ENCODE results near the gene COL2A1. TPM values are rescaled to one million over a fixed set of nuclear protein-coding genes. Genes with fewer than 3 reads are reported as not detected.

The COL2A1 gene
- total RNA-seq, 1 experiment from 2014 or later, result 10.8 TPM

DNA sequence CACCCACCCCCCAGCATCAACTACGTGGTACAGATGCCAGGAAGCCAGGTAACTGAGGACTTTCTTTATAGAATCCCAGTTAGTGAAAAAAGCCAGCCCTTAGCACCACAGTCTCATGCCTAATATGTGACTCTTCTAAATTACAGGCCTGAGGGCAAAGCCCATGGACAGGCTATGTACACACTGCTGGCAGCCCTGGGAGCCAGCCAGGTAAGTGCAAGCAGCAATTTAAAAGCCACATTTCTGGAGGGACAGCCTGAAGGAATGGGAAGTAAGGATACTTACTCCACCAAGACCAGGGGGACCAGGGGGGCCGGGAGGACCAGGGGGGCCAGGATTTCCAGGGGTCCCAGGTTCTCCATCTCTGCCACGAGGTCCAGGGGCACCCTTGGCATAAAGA, 7.0 kb downstream of the COL2A1 start:
- H3K9me3 ChIP-seq (ENCODE audit: control insufficient read depth, low read depth, low read length), result no peaks in the 10 kb centered on the region
- Mint-ChIP-seq H3K4me1 (peaks cover 25 to 36% of the 10 kb centered on the region in 2 experiments), H3K36me3 (ENCODE audit: insufficient read depth in 1 of 3, low read depth in 3 of 3) (no peaks in the 10 kb centered on the region), H3K27me3 (ENCODE audit: low read depth) (peaks cover 100% of the 10 kb centered on the region), H3K4me3 (no peak overlapping the region), H3K9me3 (no peaks in the 10 kb centered on the region; a peak in 2 of 5 replicates), H3K27ac (no peak overlapping the region)
- no peak overlapping the region for H3K14ac ChIP-seq (ENCODE audit: insufficient read depth, low read length)
- DNase-seq, result no peak
- no peak overlapping the region for H3T11ph ChIP-seq (ENCODE audit: low read length)
- H2AFZ ChIP-seq (ENCODE audit: low read length), result no peak overlapping the region
- H2BK15ac ChIP-seq (ENCODE audit: low read depth, low read length), result no peak overlapping the region
- H3K27ac ChIP-seq (ENCODE audit: insufficient read length, low read depth, low read length), result no peak overlapping the region
- H3K4me2 ChIP-seq (ENCODE audit: insufficient read depth, insufficient read length, low read length), result no peak overlapping the region
- no peak overlapping the region for H3K9ac ChIP-seq (ENCODE audit: extremely low read depth, insufficient read length, low read length)
- no peak overlapping the region for H4K8ac ChIP-seq (replicated peaks; ENCODE audit: insufficient read length, low read depth, low read length)
- H3K18ac ChIP-seq (ENCODE audit: insufficient read length, low read depth, low read length), result no peak overlapping the region
- no peaks in the 10 kb centered on the region for H4K20me1 ChIP-seq (ENCODE audit: control insufficient read depth, insufficient read depth, insufficient read length)
- H2BK5ac ChIP-seq (ENCODE audit: insufficient read length, low read length), result no peak overlapping the region
- no peak overlapping the region for H3K4ac ChIP-seq (ENCODE audit: low read depth, low read length)
- no peaks in the 10 kb centered on the region for H3K79me2 ChIP-seq (ENCODE audit: insufficient read depth, low read length)
- H3K27me3 ChIP-seq (ENCODE audit: insufficient read depth, low read length), result peaks cover 38% of the 10 kb centered on the region; the same call in 1 of the 2 replicates
- WGBS (ENCODE audit: extremely low coverage, insufficient read length, low lambda C conversion rate), result no CpG with 5 or more reads among the region's 3 CpGs
- H3K79me1 ChIP-seq (ENCODE audit: insufficient read depth, low read depth, low read length, poor library complexity, severe bottlenecking), result no peaks in the 10 kb centered on the region
- H3K56ac ChIP-seq (ENCODE audit: insufficient read length, low read depth, low read length), result no peak overlapping the region
- TF ChIP-seq CTCF (conservative IDR thresholded peaks at IDR 0.05), result no peak
- H3K23ac ChIP-seq (ENCODE audit: insufficient read length, low read depth, low read length), result no peak overlapping the region
- H4K91ac ChIP-seq (ENCODE audit: insufficient read length, low read depth, low read length), result no peak overlapping the region
- H3K23me2 ChIP-seq (ENCODE audit: insufficient read length, low read depth, low read length, poor library complexity, severe bottlenecking), result peaks cover 14% of the 10 kb centered on the region
- no peak overlapping the region for H2BK20ac ChIP-seq (ENCODE audit: low read depth, low read length, poor library complexity, severe bottlenecking)
- no peak overlapping the region for H4K5ac ChIP-seq (ENCODE audit: insufficient read length, low read depth, low read length)
- no peak overlapping the region for H2AK5ac ChIP-seq (ENCODE audit: insufficient read length, low read length)
- H2BK120ac ChIP-seq (ENCODE audit: low read depth, low read length, poor library complexity, severe bottlenecking), result no peak overlapping the region
- no peak overlapping the region for H2BK12ac ChIP-seq (ENCODE audit: insufficient read length, low read depth, low read length)
- no peaks in the 10 kb centered on the region for H3K4me1 ChIP-seq (ENCODE audit: insufficient read depth, low read length)

All from H9 (cell line).